Thyroid gland (tissue), 4 donors: ENCODE results near the gene CACNA1I. TPM values are rescaled to one million over a fixed set of nuclear protein-coding genes. Genes with fewer than 3 reads are reported as not detected.
"Not testable (repeated sequence)": the region's sequence is repeated elsewhere in the genome, so short reads cannot be mapped to it uniquely, and the experiment has no call there.

ENCODE experiments used
- DNase-seq, 2 donors: peaks; one replicate each; pipeline ENCODE4 v3.0.0-alpha.2; 2019
- H3K27ac ChIP-seq, 3 donors: fragments of 200-600 bp; sonication (generic); 1 replicate in 2 of 3; 2 replicates in 1 of 3; pipeline ENCODE4 v1.5.1; 2016 to 2019; ENCODE audit warnings: mild to moderate bottlenecking in 1 of 3, moderate library complexity in 1 of 3
- H3K27me3 ChIP-seq: fragments of 200-600 bp; sonication (generic); one replicate; pipeline ENCODE4 v1.5.1; 2019
- H3K36me3 ChIP-seq, 2 donors: fragments of 200-600 bp; sonication (generic); one replicate each; pipeline ENCODE4 v1.5.1; 2016 to 2019
- H3K4me1 ChIP-seq, 2 donors: fragments of 200-600 bp; sonication (generic); one replicate each; pipeline ENCODE4 v1.5.1; 2017 to 2019
- H3K4me3 ChIP-seq, 3 donors: fragments of 200-600 bp; sonication (generic); replicated peaks in 1 of 3; 1 replicate in 2 of 3; 2 replicates in 1 of 3; pipeline ENCODE4 v1.5.1; 2016; ENCODE audit warnings: mild to moderate bottlenecking in 1 of 3
- H3K9me3 ChIP-seq: fragments of 200-600 bp; sonication (generic); one replicate; pipeline ENCODE4 v1.5.1; 2017
- CTCF ChIP-seq, 6 experiments: fragments of 200-600 bp in 3 of 6; fragments of 450-650 bp in 3 of 6; sonication (generic) in 3 of 6; IDR thresholded peaks; one replicate each; pipeline ENCODE4 v1.5.1; 2016 to 2019; ENCODE audit warnings: antibody characterized with exemption in 6 of 6, mild to moderate bottlenecking in 2 of 6, inconsistent platforms in 1 of 6, moderate library complexity in 1 of 6
- POLR2A ChIP-seq, 2 donors: fragments of 450-650 bp; IDR thresholded peaks; one replicate each; pipeline ENCODE4 v1.6.1; 2017; ENCODE audit warnings: antibody characterized with exemption in 2 of 2, mild to moderate bottlenecking in 2 of 2, moderate library complexity in 1 of 2
- WGBS, 2 donors: methylation state at CpG; one replicate each; pipeline ENCODE4 v1.1.5; 2017; 5-methylcytosine and 5-hydroxymethylcytosine counted together
- intact Hi-C: fragments of 100-400 bp; cut with DNase I; formaldehyde crosslinking; loops from one replicate; pipeline ENCODE4 v1.15.1; 2023
- total RNA-seq, 4 donors: library from RNA; depleted of rRNA; stranded (reverse); fragments of >200 nt; gene quantifications; one replicate each; pipeline ENCODE4 v1.2.3, GENCODE V29; 2016

The CACNA1I gene
- total RNA-seq: 10 to 100 TPM in 1 of 4 donors, 1 to 10 TPM in 3; 3.7 to 10.7 (median 6.4) TPM

- H3K27ac ChIP-seq: peak within 1 kb of the TSS in 2 of 3 donors; percentile 44 to 77
- no peak for DNase-seq
- 82% methylated on average over 7 of the region's 14 CpGs; no CpG with 5 or more reads in 1 of the 2 donors for WGBS, 2 donors
- H3K4me1 ChIP-seq: peaks cover 13 to 21% of the 10 kb centered on the region in 2 donors
- H3K27me3 ChIP-seq: no peaks in the 10 kb centered on the region
- H3K36me3 ChIP-seq: no peaks in the 10 kb centered on the region
- TF ChIP-seq CTCF (IDR thresholded peaks at IDR 0.05) (no peak), POLR2A (IDR thresholded peaks at IDR 0.05) (no peak)
- H3K4me3 ChIP-seq: no peak within 1 kb of the TSS
- H3K9me3 ChIP-seq: no peaks in the 10 kb centered on the region
- intact Hi-C loops: no loop called here
Observed at GRCh38 chr22:39570665-39571064, at the start of gene CACNA1I. Gene CACNA1I (plus strand): TSS chr22:39570753. CDS start chr22:39570753, 0 bp downstream.

- not testable (repeated sequence) for DNase-seq, H3K9me3 ChIP-seq, H3K27me3 ChIP-seq
- H3K4me3 ChIP-seq: peak overlapping the region; percentile 98 to 100 (median 99)
- peaks cover 28 to 44% of the 10 kb centered on the region in 2 donors for H3K4me1 ChIP-seq
- 1 to 4% methylated on average over 17 to 24 of the region's 28 CpGs for WGBS, 2 donors
- H3K27ac ChIP-seq: peak overlapping the region; percentile 99
- peaks cover 30 to 42% of the 10 kb centered on the region in 2 donors for H3K36me3 ChIP-seq
- intact Hi-C loops: loop anchor here (10.0 kb wide), 1 partner anchor 276 kb away; the partner anchor contains the start of gene PDGFB
Observed at GRCh38 chr22:39521106-39521885, 49.3 kb upstream of the CACNA1I start.

GRCh38 chr22:39522091-39522490 is 48.5 kb upstream of the CACNA1I start:
- Histone ChIP-seq H3K4me3 (peak overlapping the region; percentile 10 to 99 (median 98)), H3K36me3 (peaks cover 29 to 42% of the 10 kb centered on the region in 2 donors), H3K27ac (peak overlapping the region in 2 of 3 donors; percentile 99), H3K4me1 (peaks cover 28 to 44% of the 10 kb centered on the region in 2 donors)
- not testable (repeated sequence) for H3K9me3 ChIP-seq, H3K27me3 ChIP-seq, DNase-seq
- intact Hi-C loops: loop anchor here (10.0 kb wide), 1 partner anchor 277 kb away; the partner anchor contains the start of gene PDGFB
- WGBS, 2 donors: 26 to 29% methylated on average over 5 of the region's 5 CpGs

- TF ChIP-seq POLR2A (IDR thresholded peaks at IDR 0.05) (no peak), CTCF (IDR thresholded peaks at IDR 0.05) (no peak)
- H3K9me3 ChIP-seq: no peaks in the 10 kb centered on the region
- peaks cover 31 to 49% of the 10 kb centered on the region in 2 donors for H3K4me1 ChIP-seq
- H3K4me3 ChIP-seq: peak overlapping the region in 2 of 3 donors; percentile 98 to 99
- H3K27ac ChIP-seq: peak overlapping the region in 1 of 3 donors; percentile 99
- 21 to 22% methylated on average over 14 of the region's 14 CpGs for WGBS, 2 donors
- intact Hi-C loops: loop anchor here (10.0 kb wide), 1 partner anchor 278 kb away; the partner anchor contains the start of gene PDGFB
- no peaks in the 10 kb centered on the region for H3K27me3 ChIP-seq
- H3K36me3 ChIP-seq: peaks cover 29 to 42% of the 10 kb centered on the region in 2 donors
- peak; percentile 46 to 51 for DNase-seq
Observed at GRCh38 chr22:39522567-39523300, 47.8 kb upstream of the CACNA1I start.

GRCh38 chr22:39524089-39524752 is 46.3 kb upstream of the CACNA1I start:
- intact Hi-C loops: loop anchor here (10.0 kb wide), 1 partner anchor 279 kb away; the partner anchor contains the start of gene PDGFB
- DNase-seq: peak; percentile 39 to 48
- TF ChIP-seq CTCF (IDR thresholded peaks at IDR 0.05) (no peak), POLR2A (IDR thresholded peaks at IDR 0.05) (no peak)
- peaks cover 44 to 54% of the 10 kb centered on the region in 2 donors for H3K4me1 ChIP-seq
- 71 to 79% methylated on average over 13 of the region's 13 CpGs for WGBS, 2 donors
- H3K27ac ChIP-seq: no peak overlapping the region
- H3K4me3 ChIP-seq: no peak overlapping the region
- H3K36me3 ChIP-seq: peaks cover 29 to 42% of the 10 kb centered on the region in 2 donors
- no peaks in the 10 kb centered on the region for H3K9me3 ChIP-seq
- H3K27me3 ChIP-seq: no peaks in the 10 kb centered on the region
